ENCODE measurements around the gene ARL6IP4. TPM values are rescaled to one million over a fixed set of nuclear protein-coding genes. Genes with fewer than 3 reads are reported as not detected.

The ARL6IP4 gene
- total RNA-seq, 1 donor from 2014 or later = 83.8 TPM

DNA sequence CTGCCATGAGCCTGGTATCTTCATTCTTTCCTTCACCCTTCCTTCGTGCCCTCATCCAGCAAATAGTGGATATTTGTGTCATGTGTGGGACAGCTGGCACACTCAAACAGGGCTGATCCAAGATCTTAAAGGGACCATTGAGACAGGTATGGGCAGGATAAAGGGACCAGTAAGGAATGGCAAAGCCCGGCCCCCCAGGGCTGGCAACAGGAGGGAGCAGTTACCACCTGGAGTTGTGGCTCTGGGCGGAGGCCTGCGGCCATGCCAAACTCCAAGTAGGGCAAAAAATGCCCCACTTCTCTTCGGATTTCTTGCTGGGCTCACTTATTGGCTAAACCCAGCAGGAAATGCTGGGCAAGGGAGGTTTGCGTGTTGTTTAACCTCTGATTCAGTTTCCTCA is 3.3 kb upstream of the ARL6IP4 start:
- Histone ChIP-seq H3K4me1 (peaks cover 18% of the 10 kb centered on the region), H3F3A (ENCODE audit: low read depth) (peaks cover 9% of the 10 kb centered on the region), H3K9ac (no peak overlapping the region), H3K4me2 (no peak overlapping the region), H4K20me1 (ENCODE audit: low read depth) (peaks cover 12% of the 10 kb centered on the region), H3K27ac (no peak overlapping the region), H3K36me3 (no peaks in the 10 kb centered on the region), H2AFZ (replicated peaks) (no peak overlapping the region), H3K79me2 (ENCODE audit: low read depth) (peaks cover 40% of the 10 kb centered on the region), H3K9me3 (ENCODE audit: low read depth) (no peaks in the 10 kb centered on the region), H3K4me3 (no peak overlapping the region), H3K27me3 (no peaks in the 10 kb centered on the region)
- peaks cover 31% of the 10 kb centered on the region for H3K4me1 Mint-ChIP-seq
- no peak overlapping the region for H3K27ac Mint-ChIP-seq
- H3K4me3 Mint-ChIP-seq = peak overlapping the region; percentile 98
- peaks cover 2% of the 10 kb centered on the region for H3K36me3 Mint-ChIP-seq
- H3K9me3 Mint-ChIP-seq = no peaks in the 10 kb centered on the region
- no peak for DNase-seq (ENCODE audit: low spot score)
- no peak for TF ChIP-seq EZH2phosphoT487 (IDR thresholded peaks at IDR 0.05)
- TF ChIP-seq, protein P1, sequence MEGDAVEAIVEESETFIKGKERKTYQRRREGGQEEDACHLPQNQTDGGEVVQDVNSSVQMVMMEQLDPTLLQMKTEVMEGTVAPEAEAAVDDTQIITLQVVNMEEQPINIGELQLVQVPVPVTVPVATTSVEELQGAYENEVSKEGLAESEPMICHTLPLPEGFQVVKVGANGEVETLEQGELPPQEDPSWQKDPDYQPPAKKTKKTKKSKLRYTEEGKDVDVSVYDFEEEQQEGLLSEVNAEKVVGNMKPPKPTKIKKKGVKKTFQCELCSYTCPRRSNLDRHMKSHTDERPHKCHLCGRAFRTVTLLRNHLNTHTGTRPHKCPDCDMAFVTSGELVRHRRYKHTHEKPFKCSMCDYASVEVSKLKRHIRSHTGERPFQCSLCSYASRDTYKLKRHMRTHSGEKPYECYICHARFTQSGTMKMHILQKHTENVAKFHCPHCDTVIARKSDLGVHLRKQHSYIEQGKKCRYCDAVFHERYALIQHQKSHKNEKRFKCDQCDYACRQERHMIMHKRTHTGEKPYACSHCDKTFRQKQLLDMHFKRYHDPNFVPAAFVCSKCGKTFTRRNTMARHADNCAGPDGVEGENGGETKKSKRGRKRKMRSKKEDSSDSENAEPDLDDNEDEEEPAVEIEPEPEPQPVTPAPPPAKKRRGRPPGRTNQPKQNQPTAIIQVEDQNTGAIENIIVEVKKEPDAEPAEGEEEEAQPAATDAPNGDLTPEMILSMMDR (IDR thresholded peaks at IDR 0.05) = no peak
- TF ChIP-seq EZH2 (IDR thresholded peaks at IDR 0.05) = no peak
- no peaks in the 10 kb centered on the region for H3K27me3 Mint-ChIP-seq (ENCODE audit: insufficient read depth, low read depth)

DNA sequence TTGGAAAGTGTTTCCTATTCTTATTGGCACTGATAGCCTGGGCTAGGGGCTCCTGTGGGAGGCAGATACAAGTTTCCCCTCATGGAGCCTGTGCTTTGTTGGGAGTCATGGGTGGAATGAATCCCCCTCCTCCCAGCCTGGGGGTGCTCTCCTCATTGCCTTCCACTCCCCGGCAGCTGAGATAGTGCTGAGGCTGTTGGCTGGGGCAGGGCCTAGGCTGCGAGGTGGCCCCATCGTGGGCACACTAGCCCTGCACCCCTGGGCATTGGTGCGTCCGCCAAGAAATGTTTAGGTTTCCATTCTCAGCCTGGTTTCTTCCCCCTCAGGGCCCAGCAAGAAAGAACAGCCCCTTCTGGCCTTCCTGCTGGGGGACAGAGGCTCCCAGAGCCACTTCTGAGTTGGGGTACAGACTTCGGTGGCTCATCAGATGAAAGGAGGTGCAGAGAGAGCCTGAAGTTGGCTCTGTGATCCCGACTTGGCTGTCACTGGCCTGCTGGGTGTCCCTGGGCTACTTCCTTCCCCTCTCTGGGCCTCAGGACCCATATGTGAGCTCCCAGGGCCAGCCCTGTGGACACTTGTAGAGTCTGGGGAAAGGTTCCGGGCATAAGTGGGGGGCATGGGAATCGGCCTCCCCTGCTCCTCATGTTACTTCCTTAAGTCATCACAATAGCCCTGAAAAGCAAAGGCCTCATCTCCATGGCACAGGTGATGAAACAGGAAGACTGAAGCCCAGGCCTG is 2.7 kb upstream of the ARL6IP4 start:
- no peak overlapping the region for H3K27ac Mint-ChIP-seq
- no peak for DNase-seq (ENCODE audit: low spot score)
- Histone ChIP-seq H4K20me1 (ENCODE audit: low read depth) (peaks cover 17% of the 10 kb centered on the region), H3F3A (ENCODE audit: low read depth) (peaks cover 9% of the 10 kb centered on the region), H3K27me3 (no peaks in the 10 kb centered on the region), H3K4me2 (no peak overlapping the region), H3K79me2 (ENCODE audit: low read depth) (peaks cover 42% of the 10 kb centered on the region), H3K27ac (no peak overlapping the region), H3K36me3 (no peaks in the 10 kb centered on the region), H3K9ac (no peak overlapping the region), H3K4me1 (peaks cover 18% of the 10 kb centered on the region), H3K4me3 (no peak overlapping the region), H2AFZ (replicated peaks) (no peak overlapping the region), H3K9me3 (ENCODE audit: low read depth) (no peaks in the 10 kb centered on the region)
- peaks cover 2% of the 10 kb centered on the region for H3K36me3 Mint-ChIP-seq
- H3K4me1 Mint-ChIP-seq = peaks cover 33% of the 10 kb centered on the region
- peak overlapping the region; percentile 71 for H3K4me3 Mint-ChIP-seq
- H3K9me3 Mint-ChIP-seq = no peaks in the 10 kb centered on the region
- TF ChIP-seq EZH2phosphoT487 (IDR thresholded peaks at IDR 0.05) = no peak
- H3K27me3 Mint-ChIP-seq (ENCODE audit: insufficient read depth, low read depth) = no peaks in the 10 kb centered on the region

- no peak overlapping the region for H3K4me2 ChIP-seq
- no peak overlapping the region for H3K4me3 ChIP-seq
- no peak overlapping the region for H3K27ac ChIP-seq
- peaks cover 4% of the 10 kb centered on the region for H3K36me3 Mint-ChIP-seq
- peaks cover 42% of the 10 kb centered on the region for H3K79me2 ChIP-seq (ENCODE audit: low read depth)
- H3K4me1 Mint-ChIP-seq = peaks cover 40% of the 10 kb centered on the region
- no peaks in the 10 kb centered on the region for H3K36me3 ChIP-seq
- no peaks in the 10 kb centered on the region for H3K9me3 Mint-ChIP-seq
- H4K20me1 ChIP-seq (ENCODE audit: low read depth) = peaks cover 17% of the 10 kb centered on the region
- H3K4me1 ChIP-seq = peaks cover 18% of the 10 kb centered on the region
- no peak overlapping the region for H3K9ac ChIP-seq
- no peak overlapping the region for H3K27ac Mint-ChIP-seq
- H3F3A ChIP-seq (ENCODE audit: low read depth) = peaks cover 9% of the 10 kb centered on the region
- TF ChIP-seq EZH2phosphoT487 (IDR thresholded peaks at IDR 0.05) (no peak), EZH2 (IDR thresholded peaks at IDR 0.05) (no peak)
- TF ChIP-seq, protein P1 (IDR thresholded peaks at IDR 0.05) = no peak
- no peaks in the 10 kb centered on the region for H3K27me3 ChIP-seq
- H2AFZ ChIP-seq (replicated peaks) = no peak overlapping the region
- no peak for DNase-seq (ENCODE audit: low spot score)
- H3K4me3 Mint-ChIP-seq = peak overlapping the region; percentile 71
- no peaks in the 10 kb centered on the region for H3K27me3 Mint-ChIP-seq (ENCODE audit: insufficient read depth, low read depth)
- H3K9me3 ChIP-seq (ENCODE audit: low read depth) = no peaks in the 10 kb centered on the region
Measured at GRCh38 chr12:122978507-122978955, 1.9 kb upstream of the ARL6IP4 start.

All from neural progenitor cell (in vitro differentiated cells).